HEK293T (cell line): ENCODE data around the gene GRM3.

Source experiments
- ARNT ChIP-seq: fragments of 450-650 bp; IDR thresholded peaks from 2 replicates; pipeline ENCODE4 v1.6.1; 2017; ENCODE audit warnings: mild to moderate bottlenecking
- BHLHE40 ChIP-seq: fragments of 450-650 bp; IDR thresholded peaks from 2 replicates; pipeline ENCODE4 v1.6.1; 2016; ENCODE audit warnings: mild to moderate bottlenecking, moderate library complexity, borderline replicate concordance
- CTBP1 ChIP-seq: fragments of 450-650 bp; IDR thresholded peaks from 2 replicates; pipeline ENCODE4 v1.6.1; 2016; ENCODE audit warnings: borderline replicate concordance
- ELF4 ChIP-seq: fragments of 450-650 bp; IDR thresholded peaks from 2 replicates; pipeline ENCODE4 v1.6.1; 2017; ENCODE audit warnings: antibody characterized with exemption
- FOXA1 ChIP-seq: fragments of 450-650 bp; IDR thresholded peaks from 2 replicates; pipeline ENCODE4 v1.6.1; 2016; ENCODE audit warnings: mild to moderate bottlenecking
- FOXK2 ChIP-seq: fragments of 450-650 bp; IDR thresholded peaks from 2 replicates; pipeline ENCODE4 v1.6.1; 2016; ENCODE audit warnings: mild to moderate bottlenecking
- HDGF ChIP-seq: fragments of 450-650 bp; IDR thresholded peaks from 2 replicates; pipeline ENCODE4 v1.6.1; 2017; ENCODE audit warnings: antibody characterized with exemption, borderline replicate concordance
- L3MBTL2 ChIP-seq: fragments of 450-650 bp; conservative IDR thresholded peaks from 2 replicates; pipeline ENCODE4 v1.6.1; 2016; ENCODE audit warnings: mild to moderate bottlenecking
- NFRKB ChIP-seq: fragments of 450-650 bp; IDR thresholded peaks from 2 replicates; pipeline ENCODE4 v1.6.1; 2016; ENCODE audit warnings: mild to moderate bottlenecking, moderate library complexity
- SP1 ChIP-seq: fragments of 450-650 bp; IDR thresholded peaks from 2 replicates; pipeline ENCODE4 v1.6.1; 2017
- SUZ12 ChIP-seq: fragments of 450-650 bp; IDR thresholded peaks from 2 replicates; pipeline ENCODE4 v1.6.1; 2016; ENCODE audit warnings: mild to moderate bottlenecking
- TARDBP ChIP-seq: fragments of 450-650 bp; IDR thresholded peaks from 2 replicates; pipeline ENCODE4 v1.6.1; 2016
- ZNF384 ChIP-seq: fragments of 450-650 bp; IDR thresholded peaks from 2 replicates; pipeline ENCODE4 v1.6.1; 2016

DNA sequence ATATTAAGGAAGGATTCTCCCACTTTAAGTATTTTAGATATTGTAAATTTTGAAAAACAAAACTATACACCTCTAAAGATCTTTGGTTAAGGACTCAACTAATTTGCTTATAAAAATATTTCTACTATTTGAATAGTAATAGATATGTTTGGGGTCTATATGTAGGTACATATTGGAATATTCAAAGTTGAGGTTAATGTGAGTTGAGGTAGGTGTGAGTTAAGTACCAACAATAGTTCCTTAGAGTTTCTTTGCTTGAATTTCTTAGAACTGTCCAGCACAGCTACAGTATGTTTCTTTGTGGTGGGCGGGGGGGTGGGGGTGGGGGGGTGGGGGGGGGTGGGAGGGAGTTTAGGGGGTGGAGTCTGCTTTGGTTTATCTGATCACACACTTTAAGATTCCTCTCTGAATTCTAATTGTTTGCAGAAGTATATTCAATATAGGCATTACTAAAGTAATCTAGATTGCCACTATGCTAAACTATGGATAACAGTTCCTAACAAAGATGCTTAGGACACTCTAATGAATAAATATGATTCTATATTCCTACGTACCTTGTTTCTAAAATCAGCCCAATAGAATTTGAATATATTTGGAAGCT is 2.1 kb downstream of the GRM3 start:
- no peak for TF ChIP-seq ARNT
- no peak for TF ChIP-seq SP1
- no peak for TF ChIP-seq FOXK2
- TF ChIP-seq ELF4: no peak
- no peak for TF ChIP-seq NFRKB
- no peak for TF ChIP-seq TARDBP
- no peak for TF ChIP-seq BHLHE40
- TF ChIP-seq L3MBTL2: no peak
- no peak for TF ChIP-seq ZNF384
- no peak for TF ChIP-seq CTBP1
- TF ChIP-seq FOXA1: no peak
- no peak for TF ChIP-seq HDGF
- TF ChIP-seq SUZ12: no peak
